A549 treated with DMSO at 1 μM for 4 hours (cell line): ENCODE data around the gene KLK15. TPM values are rescaled to one million over a fixed set of nuclear protein-coding genes. Genes with fewer than 3 reads are reported as not detected.

Experiments used
- total RNA-seq: library from RNA; stranded (reverse); fragments of 200-300 nt; extraction: Qiagen RNA extraction; gene quantifications from 5 replicates; pipeline ENCODE4 v1.2.3, GENCODE V29; 2022; ENCODE audit warnings: low read depth

The KLK15 gene
- not detected in 5 replicates for total RNA-seq

GRCh38 chr19:50833117-50833801, at the start of gene KLK15:
Gene KLK15, minus strand, starts transcription at chr19:50833574. Its CDS starts 2,082 bp downstream, at chr19:50831492.

GRCh38 chr19:50873056-50873455, 39.7 kb upstream of the KLK15 start, which contains the start of gene KLK2:
Gene KLK2, plus strand, starts transcription at chr19:50873439. Its CDS starts 35 bp downstream, at chr19:50873474.

GRCh38 chr19:50854636-50855410, 21.4 kb upstream of the KLK15 start, which contains the start of gene KLK3:
Gene KLK3, plus strand, starts transcription at chr19:50854915. Its CDS starts 41 bp downstream, at chr19:50854956.

GRCh38 chr19:50823389-50824042, 9.9 kb downstream of the KLK15 start, which contains the start of gene KLK1:
Gene KLK1, minus strand, starts transcription at chr19:50823787. Its CDS starts 39 bp downstream, at chr19:50823748.

GRCh38 chr19:50790396-50790795, 43.0 kb downstream of the KLK15 start, which contains the start of gene ACP4:
Gene ACP4, plus strand, starts transcription at chr19:50790415. Its CDS starts 0 bp downstream, at chr19:50790415.

Other genes starting within 250 kb of the KLK15 start
- gene SYT3, start 193.7 kb downstream of the KLK15 start, total RNA-seq, result 0.42 to 1.1 TPM (median 0.55 TPM) in 5 replicates
- gene C19orf81, start 184.1 kb downstream of the KLK15 start, total RNA-seq, result 2.1 to 10.3 TPM (median 9.1 TPM) in 5 replicates
- gene SHANK1, start 113.8 kb downstream of the KLK15 start, total RNA-seq, result 0.07 to 0.52 TPM (median 0.22 TPM) in 5 replicates
- 6.4 to 10.5 TPM (median 9.0 TPM) in 5 replicates for gene CLEC11A, start 110.2 kb downstream of the KLK15 start, total RNA-seq
- not detected in 5 replicates for gene GPR32, start 63.1 kb downstream of the KLK15 start, total RNA-seq
- not detected in 5 replicates for gene ACP4, start 43.2 kb downstream of the KLK15 start, total RNA-seq
- 0.11 to 0.13 TPM in 2 of 5 replicates, not detected in the others for gene KLK1, start 9.8 kb downstream of the KLK15 start, total RNA-seq
- not detected in 5 replicates for gene KLK3, start 21.3 kb upstream of the KLK15 start, total RNA-seq
- gene KLK2, start 39.9 kb upstream of the KLK15 start, total RNA-seq, result 0.09 to 0.17 TPM in 2 of 5 replicates, not detected in the others
- gene KLK4, start 77.8 kb upstream of the KLK15 start, total RNA-seq, result 0.07 to 0.17 TPM (median 0.09 TPM) in 3 of 5 replicates, not detected in the others
- 0.08 TPM in 1 of 5 replicates, not detected in the others for gene KLK5, start 119.5 kb upstream of the KLK15 start, total RNA-seq
- gene KLK6, start 136.0 kb upstream of the KLK15 start, total RNA-seq, result 0.19 to 0.51 TPM (median 0.29 TPM) in 5 replicates
- not detected in 5 replicates for gene KLK7, start 150.3 kb upstream of the KLK15 start, total RNA-seq
- gene KLK8, start 168.0 kb upstream of the KLK15 start, total RNA-seq, result not detected in 5 replicates
- 0.25 to 0.40 TPM (median 0.34 TPM) in 5 replicates for gene KLK10, start 186.1 kb upstream of the KLK15 start, total RNA-seq
- not detected in 5 replicates for gene KLK11, start 193.0 kb upstream of the KLK15 start, total RNA-seq
- not detected in 5 replicates for gene KLK12, start 201.4 kb upstream of the KLK15 start, total RNA-seq
- 0.14 to 0.37 TPM in 2 of 5 replicates, not detected in the others for gene KLK13, start 231.5 kb upstream of the KLK15 start, total RNA-seq
- 0.25 to 0.67 TPM (median 0.45 TPM) in 5 replicates for gene KLK14, start 249.3 kb upstream of the KLK15 start, total RNA-seq